LNCAP (cell line): ENCODE results near the gene MYB.

Experiments used
- TF ChIP-seq, protein P1 (sequence below): fragments of 450-650 bp; IDR thresholded peaks from 2 replicates; pipeline ENCODE4 v1.5.1; 2017; ENCODE audit warnings: mild to moderate bottlenecking

The MYB gene

DNA sequence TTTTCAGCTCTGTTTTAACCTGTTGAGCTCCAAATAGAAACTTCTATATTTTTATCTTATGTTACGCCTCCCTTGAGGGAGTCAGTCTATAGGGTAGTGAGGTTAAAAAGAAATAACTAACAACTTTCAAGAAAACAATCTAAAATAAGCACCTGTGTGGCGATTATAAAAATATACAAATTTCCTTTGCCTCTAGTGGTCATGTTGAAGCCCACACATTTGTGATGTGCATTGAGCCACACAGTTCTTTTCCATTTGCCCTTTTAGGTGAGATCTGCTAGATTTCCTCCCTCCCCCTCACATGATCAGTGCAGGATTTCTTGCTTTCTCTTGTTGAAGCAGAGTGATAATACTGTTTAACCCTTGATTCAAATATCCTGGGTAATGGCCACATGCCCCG, 84.2 kb downstream of the MYB start:
- TF ChIP-seq, protein P1, sequence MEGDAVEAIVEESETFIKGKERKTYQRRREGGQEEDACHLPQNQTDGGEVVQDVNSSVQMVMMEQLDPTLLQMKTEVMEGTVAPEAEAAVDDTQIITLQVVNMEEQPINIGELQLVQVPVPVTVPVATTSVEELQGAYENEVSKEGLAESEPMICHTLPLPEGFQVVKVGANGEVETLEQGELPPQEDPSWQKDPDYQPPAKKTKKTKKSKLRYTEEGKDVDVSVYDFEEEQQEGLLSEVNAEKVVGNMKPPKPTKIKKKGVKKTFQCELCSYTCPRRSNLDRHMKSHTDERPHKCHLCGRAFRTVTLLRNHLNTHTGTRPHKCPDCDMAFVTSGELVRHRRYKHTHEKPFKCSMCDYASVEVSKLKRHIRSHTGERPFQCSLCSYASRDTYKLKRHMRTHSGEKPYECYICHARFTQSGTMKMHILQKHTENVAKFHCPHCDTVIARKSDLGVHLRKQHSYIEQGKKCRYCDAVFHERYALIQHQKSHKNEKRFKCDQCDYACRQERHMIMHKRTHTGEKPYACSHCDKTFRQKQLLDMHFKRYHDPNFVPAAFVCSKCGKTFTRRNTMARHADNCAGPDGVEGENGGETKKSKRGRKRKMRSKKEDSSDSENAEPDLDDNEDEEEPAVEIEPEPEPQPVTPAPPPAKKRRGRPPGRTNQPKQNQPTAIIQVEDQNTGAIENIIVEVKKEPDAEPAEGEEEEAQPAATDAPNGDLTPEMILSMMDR, result no peak

DNA sequence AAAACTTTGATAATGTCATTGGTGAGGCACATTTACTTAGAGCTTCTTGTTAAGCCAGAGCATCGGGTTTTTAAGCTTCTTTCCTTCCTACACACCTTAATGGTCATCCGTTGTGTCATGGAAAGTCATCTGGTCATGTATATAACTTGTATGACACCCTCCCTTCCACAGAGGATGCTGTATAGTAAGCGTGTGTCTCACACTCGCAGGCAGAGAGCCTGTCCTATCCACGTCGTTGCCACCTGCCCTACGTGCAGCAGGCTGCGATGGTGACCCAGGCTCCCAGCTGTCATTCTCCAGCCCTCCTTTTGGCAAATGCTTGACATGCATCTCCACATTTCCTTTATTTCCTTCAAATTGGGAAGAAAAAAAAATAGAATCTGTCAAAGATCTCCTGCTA, 85.6 kb downstream of the MYB start:
- TF ChIP-seq, protein P1, result no peak

DNA sequence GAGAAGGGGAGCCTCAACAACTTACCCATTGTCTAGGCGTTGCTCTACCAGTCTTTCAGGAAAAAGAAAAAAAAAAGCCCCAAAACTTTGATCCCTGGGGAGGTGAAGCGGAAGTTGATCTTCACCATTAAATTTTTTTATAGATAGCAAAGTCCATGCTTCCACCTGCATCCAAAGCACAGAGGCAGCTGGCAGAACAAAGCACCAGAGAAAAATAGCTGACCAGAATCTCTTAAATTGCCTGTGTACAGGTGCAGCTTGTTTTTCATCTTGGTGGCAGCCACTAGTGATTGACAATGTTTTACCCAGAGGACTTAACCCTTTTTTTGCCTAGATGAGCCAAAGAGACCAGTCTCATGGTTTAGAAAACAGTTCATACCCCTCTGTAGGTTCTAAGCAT, 86.0 kb downstream of the MYB start:
- TF ChIP-seq, protein P1, result no peak

DNA sequence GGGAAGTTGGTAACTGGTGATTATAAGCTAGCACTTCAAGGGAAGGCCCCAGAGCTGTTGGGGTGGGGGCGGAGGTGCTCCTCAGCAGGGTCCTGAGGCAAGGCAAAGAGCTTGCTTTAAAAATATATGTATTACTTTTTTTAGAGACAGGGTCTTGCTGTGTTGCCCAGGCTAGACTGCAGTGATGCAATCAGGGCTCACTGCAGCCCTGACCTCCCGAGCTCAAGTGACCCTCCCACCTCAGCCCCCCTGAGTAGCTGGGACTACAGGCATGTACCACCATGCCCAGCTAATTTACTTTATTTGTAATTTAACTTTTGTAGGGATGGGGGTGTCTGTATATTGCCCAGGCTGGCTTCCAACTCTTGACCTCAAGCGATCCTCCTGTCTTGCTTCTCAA, 87.2 kb downstream of the MYB start:
- TF ChIP-seq, protein P1, result no peak

DNA sequence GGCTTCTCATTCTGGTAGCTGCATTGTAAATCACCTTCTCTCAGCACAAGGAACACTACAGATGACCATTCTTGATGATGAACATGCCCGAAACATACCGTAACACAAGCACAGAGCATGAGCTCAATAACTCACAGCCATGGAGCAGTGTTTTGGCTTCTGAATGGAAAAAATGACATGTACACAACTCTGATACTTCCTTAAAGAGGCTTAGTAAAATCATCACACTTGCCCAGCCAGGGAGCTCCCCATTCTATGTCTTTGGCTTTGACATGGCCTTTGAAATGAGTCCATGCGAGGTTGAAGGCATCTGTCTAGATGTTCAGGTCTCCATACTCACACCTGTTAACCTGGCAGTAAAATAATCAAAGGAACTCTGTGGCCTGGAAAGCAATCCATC, 87.6 kb downstream of the MYB start:
- TF ChIP-seq, protein P1, result no peak
